HL-60 (cell line): ENCODE measurements around the gene FBXW7.

Experiments used
- CTCF ChIP-seq: IDR thresholded peaks from one replicate; pipeline ENCODE4 v1.5.1; 2011; ENCODE audit warnings: low read length, control low read depth, inconsistent platforms; ENCODE audit not compliant: insufficient read depth
- REST ChIP-seq: IDR thresholded peaks from 2 replicates; pipeline ENCODE4 v1.6.1; 2012; ENCODE audit warnings: low read depth; ENCODE audit not compliant: insufficient replicate concordance

- no peak for TF ChIP-seq CTCF
- no peak for TF ChIP-seq REST
These were observed 257.8 kb downstream of the FBXW7 start for GRCh38 chr4:152278172-152278504.
